Mesodermal cell (in vitro differentiated cells): ENCODE measurements around the gene ADGRF4.

ENCODE experiments used
- H3K27ac ChIP-seq: 2 replicates; pipeline ENCODE4 v1.7.0; 2013; ENCODE audit warnings: mild to moderate bottlenecking, low read depth, low read length, moderate library complexity; ENCODE audit not compliant: severe bottlenecking
- H3K36me3 ChIP-seq: 2 replicates; pipeline ENCODE4 v1.7.1; 2013; ENCODE audit warnings: mild to moderate bottlenecking, low read length, moderate library complexity; ENCODE audit not compliant: control insufficient read depth, insufficient read depth
- H3K4me1 ChIP-seq: one replicate; pipeline ENCODE4 v1.7.1; 2013; ENCODE audit warnings: mild to moderate bottlenecking, low read length; ENCODE audit not compliant: insufficient read depth, control insufficient read depth, poor library complexity, severe bottlenecking
- H3K4me3 ChIP-seq: 2 replicates; pipeline ENCODE4 v1.7.0; 2013; ENCODE audit warnings: low read length, control low read depth, mild to moderate bottlenecking; ENCODE audit not compliant: insufficient read depth, poor library complexity, severe bottlenecking; ENCODE audit errors: extremely low read depth
- H3K9me3 ChIP-seq: 2 replicates; pipeline ENCODE4 v1.7.1; 2013; ENCODE audit warnings: mild to moderate bottlenecking, low read length, moderate library complexity; ENCODE audit not compliant: control insufficient read depth
- WGBS, 2 experiments: methylation state at CpG; one replicate each; pipeline ENCODE4 v1.1.5; 2013; ENCODE audit warnings: missing lambda C conversion rate in 2 of 2; ENCODE audit not compliant: insufficient coverage in 2 of 2; 5-methylcytosine and 5-hydroxymethylcytosine counted together

Gene ADGRF4

GRCh38 chr6:47669684-47670513, 28.5 kb upstream of the ADGRF4 start:
- 16 to 20% methylated on average over 3 of the region's 6 CpGs for WGBS, 2 experiments
- Histone ChIP-seq H3K36me3 (peaks cover 17% of the 10 kb centered on the region), H3K4me1 (peaks cover 44% of the 10 kb centered on the region), H3K9me3 (no peaks in the 10 kb centered on the region), H3K4me3 (no peak overlapping the region), H3K27ac (peak overlapping the region; percentile 92)

DNA sequence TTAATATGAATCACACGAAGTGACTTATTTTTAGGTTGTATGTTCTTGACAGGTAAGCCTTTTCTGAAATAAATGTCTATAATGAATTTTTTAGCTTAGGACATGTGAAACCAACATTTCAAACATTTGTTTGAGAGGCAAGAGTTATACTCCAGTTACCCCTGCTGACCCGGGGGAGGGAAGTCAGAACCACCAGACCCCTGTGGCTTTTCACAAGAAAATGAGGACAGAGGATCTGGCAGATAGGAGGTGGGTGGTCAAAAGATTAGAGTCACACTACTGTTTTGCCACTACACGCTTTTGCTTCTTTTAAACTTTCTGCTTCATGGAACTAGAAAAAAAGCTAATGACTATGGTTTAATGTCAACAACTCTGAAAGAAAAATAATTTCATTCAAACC, 27.5 kb upstream of the ADGRF4 start:
- peak overlapping the region; percentile 92 for H3K27ac ChIP-seq
- peaks cover 44% of the 10 kb centered on the region for H3K4me1 ChIP-seq
- no peak overlapping the region for H3K4me3 ChIP-seq
- H3K9me3 ChIP-seq, result no peaks in the 10 kb centered on the region
- H3K36me3 ChIP-seq, result peaks cover 12% of the 10 kb centered on the region
- WGBS, 2 experiments, result 0% methylated on average over 1 of the region's 3 CpGs; no CpG with 5 or more reads in 1 of the 2 experiments

- H3K4me3 ChIP-seq, result no peak overlapping the region
- peaks cover 44% of the 10 kb centered on the region for H3K4me1 ChIP-seq
- H3K36me3 ChIP-seq, result peaks cover 12% of the 10 kb centered on the region
- no peaks in the 10 kb centered on the region for H3K9me3 ChIP-seq
- H3K27ac ChIP-seq, result peak overlapping the region; percentile 92
- no CpG with 5 or more reads among the region's 1 CpG for WGBS, 2 experiments
These were observed 26.6 kb upstream of the ADGRF4 start for GRCh38 chr6:47671777-47672176.

GRCh38 chr6:47672816-47673215, 25.6 kb upstream of the ADGRF4 start:
- WGBS, 2 experiments, result 73% methylated on average over 1 of the region's 1 CpG; no CpG with 5 or more reads in 1 of the 2 experiments
- no peaks in the 10 kb centered on the region for H3K9me3 ChIP-seq
- no peak overlapping the region for H3K4me3 ChIP-seq
- peaks cover 14% of the 10 kb centered on the region for H3K36me3 ChIP-seq
- no peak overlapping the region for H3K27ac ChIP-seq
- peaks cover 41% of the 10 kb centered on the region for H3K4me1 ChIP-seq

GRCh38 chr6:47674673-47675072, 23.7 kb upstream of the ADGRF4 start:
- H3K36me3 ChIP-seq, result peaks cover 21% of the 10 kb centered on the region
- no peak overlapping the region for H3K4me3 ChIP-seq
- H3K4me1 ChIP-seq, result peaks cover 23% of the 10 kb centered on the region
- H3K9me3 ChIP-seq, result no peaks in the 10 kb centered on the region
- no peak overlapping the region for H3K27ac ChIP-seq
- 100% methylated on average over 1 of the region's 3 CpGs; no CpG with 5 or more reads in 1 of the 2 experiments for WGBS, 2 experiments

GRCh38 chr6:47677381-47678100, 20.8 kb upstream of the ADGRF4 start:
- Histone ChIP-seq H3K4me1 (peaks cover 7% of the 10 kb centered on the region), H3K36me3 (peaks cover 41% of the 10 kb centered on the region), H3K27ac (no peak overlapping the region), H3K4me3 (no peak overlapping the region), H3K9me3 (no peaks in the 10 kb centered on the region)
- 90 to 100% methylated on average over 2 to 4 of the region's 4 CpGs for WGBS, 2 experiments

DNA sequence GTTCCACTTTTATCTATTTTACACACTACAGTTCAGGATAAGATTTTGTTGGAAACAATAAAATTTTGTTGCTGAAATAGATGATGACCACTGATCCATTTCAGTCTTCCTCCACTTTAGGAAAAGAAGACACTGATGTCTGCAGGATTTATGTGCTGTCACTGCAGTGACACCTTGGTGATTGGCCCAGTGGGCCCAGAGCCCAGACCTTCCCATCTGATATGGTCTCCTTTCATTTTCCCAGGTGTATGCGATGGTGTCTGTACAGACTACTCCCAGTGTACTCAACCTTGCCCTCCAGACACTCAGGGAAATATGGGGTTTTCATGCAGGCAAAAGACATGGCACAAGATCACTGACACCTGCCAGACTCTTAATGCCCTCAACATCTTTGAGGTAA, 19.6 kb upstream of the ADGRF4 start:
- Histone ChIP-seq H3K9me3 (no peaks in the 10 kb centered on the region), H3K36me3 (peaks cover 41% of the 10 kb centered on the region), H3K4me3 (no peak overlapping the region), H3K4me1 (no peaks in the 10 kb centered on the region), H3K27ac (no peak overlapping the region)
- WGBS, 2 experiments, result 100% methylated on average over 1 of the region's 1 CpG; no CpG with 5 or more reads in 1 of the 2 experiments

- H3K4me3 ChIP-seq, result no peak overlapping the region
- H3K27ac ChIP-seq, result no peak overlapping the region
- H3K4me1 ChIP-seq, result no peaks in the 10 kb centered on the region
- no peaks in the 10 kb centered on the region for H3K9me3 ChIP-seq
- 100% methylated on average over 1 of the region's 4 CpGs for WGBS, 2 experiments
- peaks cover 35% of the 10 kb centered on the region for H3K36me3 ChIP-seq
These were observed 19.0 kb upstream of the ADGRF4 start for GRCh38 chr6:47679322-47679906.

DNA sequence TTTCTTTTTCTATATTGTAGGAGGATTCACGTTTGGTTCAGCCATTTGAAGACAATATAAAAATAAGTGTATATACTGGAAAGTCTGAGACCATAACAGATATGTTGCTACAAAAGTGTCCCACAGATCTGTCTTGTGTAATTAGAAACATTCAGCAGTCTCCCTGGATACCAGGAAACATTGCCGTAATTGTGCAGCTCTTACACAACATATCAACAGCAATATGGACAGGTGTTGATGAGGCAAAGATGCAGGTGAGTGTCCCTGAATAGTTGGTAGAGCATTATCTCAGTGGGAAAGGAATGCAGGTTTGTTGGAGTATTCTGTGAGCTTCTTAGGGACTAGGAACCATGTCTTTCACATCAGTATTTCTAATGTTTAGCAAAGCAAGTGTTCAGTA, 18.3 kb upstream of the ADGRF4 start:
- H3K4me1 ChIP-seq, result no peaks in the 10 kb centered on the region
- no peaks in the 10 kb centered on the region for H3K9me3 ChIP-seq
- H3K36me3 ChIP-seq, result peaks cover 29% of the 10 kb centered on the region
- no peak overlapping the region for H3K4me3 ChIP-seq
- WGBS, 2 experiments, result no CpG with 5 or more reads among the region's 2 CpGs
- no peak overlapping the region for H3K27ac ChIP-seq

DNA sequence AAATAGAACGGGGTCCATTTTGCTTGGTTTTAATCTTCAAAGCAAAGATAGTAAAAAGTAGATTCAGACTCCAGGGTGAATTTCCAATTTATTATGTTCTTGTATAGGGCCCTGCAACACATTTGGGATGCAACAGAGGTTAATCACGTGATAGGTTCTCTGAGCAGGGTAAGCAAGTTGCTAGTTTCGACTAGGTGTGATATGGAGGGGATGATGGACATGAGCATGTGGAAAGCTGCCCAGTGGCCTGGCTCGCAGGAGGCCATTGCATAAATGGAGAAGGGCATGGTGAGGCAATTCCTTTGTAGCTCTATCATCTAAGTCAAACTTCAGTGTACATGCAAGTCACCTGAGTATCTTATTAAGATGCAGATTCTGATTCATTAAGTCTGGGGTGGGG, 17.7 kb upstream of the ADGRF4 start:
- Histone ChIP-seq H3K4me3 (no peak overlapping the region), H3K36me3 (peaks cover 29% of the 10 kb centered on the region), H3K27ac (no peak overlapping the region), H3K4me1 (no peaks in the 10 kb centered on the region), H3K9me3 (no peaks in the 10 kb centered on the region)
- 83 to 90% methylated on average over 1 to 3 of the region's 4 CpGs for WGBS, 2 experiments
